HFF-Myc (cell line): ENCODE measurements around the gene RERE.

Source experiments
- DNase-seq: peaks from one replicate; pipeline ENCODE4 v3.0.0-alpha.2; 2011; ENCODE audit warnings: low read depth; ENCODE audit errors: extremely low read depth
- H3K4me3 ChIP-seq: replicated peaks from 2 replicates; pipeline ENCODE4 v1.5.1; 2011; ENCODE audit warnings: low read depth, mild to moderate bottlenecking, control low read depth, low read length
- CTCF ChIP-seq: IDR thresholded peaks from 2 replicates; pipeline ENCODE4 v1.5.1; 2012; ENCODE audit warnings: mild to moderate bottlenecking, low read depth, low read length, control low read depth; ENCODE audit errors: missing control alignments

Gene RERE

DNA sequence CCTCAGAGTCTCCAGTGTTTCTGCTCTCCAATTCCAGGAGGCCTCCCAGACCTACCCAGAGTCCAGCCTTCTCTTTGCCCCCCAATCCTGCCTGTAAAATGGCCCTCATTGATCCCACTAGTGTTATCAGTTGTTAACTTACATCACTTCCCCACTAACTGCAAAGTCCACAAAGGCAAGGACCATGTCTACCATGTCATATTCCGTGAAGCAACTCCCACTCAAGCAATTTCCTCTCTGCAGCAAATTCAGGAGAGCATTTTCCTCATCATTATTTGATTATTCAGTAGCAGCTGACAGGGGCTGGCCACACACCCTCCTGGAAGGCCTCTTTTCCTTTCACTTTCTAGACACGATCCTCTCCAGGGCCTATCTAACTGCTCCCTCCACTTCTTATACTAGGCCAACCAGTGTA is 153.5 kb downstream of the RERE start:
- TF ChIP-seq CTCF, result no peak
- no peak overlapping the region for H3K4me3 ChIP-seq
- DNase-seq, result no peak

GRCh38 chr1:8663090-8663802 is 154.2 kb downstream of the RERE start:
- no peak for DNase-seq
- no peak for TF ChIP-seq CTCF
- no peak overlapping the region for H3K4me3 ChIP-seq

DNA sequence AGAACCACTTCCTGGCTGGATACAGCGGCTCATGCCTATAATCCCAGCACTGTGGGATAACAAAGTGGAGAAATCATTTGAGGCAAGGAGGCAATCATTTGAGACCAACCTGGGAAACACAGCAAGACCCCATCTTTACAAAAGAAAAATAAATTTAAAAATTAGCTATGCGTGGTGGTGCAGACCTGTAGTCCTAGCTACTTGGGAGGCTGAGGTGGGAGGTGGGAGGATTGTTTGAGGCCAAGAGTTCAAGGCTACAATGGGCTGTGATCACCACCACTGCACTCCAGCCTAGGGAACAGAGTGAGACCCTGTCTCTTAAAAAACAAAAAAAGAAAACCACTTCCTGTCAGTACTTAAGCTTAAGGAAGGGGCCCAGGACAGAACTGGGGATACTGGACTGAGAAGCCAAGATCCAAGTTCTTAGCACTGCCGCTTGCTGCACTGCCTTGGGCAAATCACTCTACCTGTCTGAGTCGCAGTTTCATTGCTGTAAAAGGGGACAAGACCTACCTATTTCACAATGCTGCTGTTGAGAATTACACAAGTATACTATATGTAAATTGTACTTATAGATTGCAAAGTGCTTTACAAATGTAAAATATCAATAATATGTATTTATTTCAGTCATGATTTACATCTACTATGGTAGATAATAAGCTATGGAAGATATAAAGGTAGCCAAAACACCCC is 154.9 kb downstream of the RERE start:
- no peak for DNase-seq
- no peak for TF ChIP-seq CTCF
- H3K4me3 ChIP-seq, result no peak overlapping the region

DNA sequence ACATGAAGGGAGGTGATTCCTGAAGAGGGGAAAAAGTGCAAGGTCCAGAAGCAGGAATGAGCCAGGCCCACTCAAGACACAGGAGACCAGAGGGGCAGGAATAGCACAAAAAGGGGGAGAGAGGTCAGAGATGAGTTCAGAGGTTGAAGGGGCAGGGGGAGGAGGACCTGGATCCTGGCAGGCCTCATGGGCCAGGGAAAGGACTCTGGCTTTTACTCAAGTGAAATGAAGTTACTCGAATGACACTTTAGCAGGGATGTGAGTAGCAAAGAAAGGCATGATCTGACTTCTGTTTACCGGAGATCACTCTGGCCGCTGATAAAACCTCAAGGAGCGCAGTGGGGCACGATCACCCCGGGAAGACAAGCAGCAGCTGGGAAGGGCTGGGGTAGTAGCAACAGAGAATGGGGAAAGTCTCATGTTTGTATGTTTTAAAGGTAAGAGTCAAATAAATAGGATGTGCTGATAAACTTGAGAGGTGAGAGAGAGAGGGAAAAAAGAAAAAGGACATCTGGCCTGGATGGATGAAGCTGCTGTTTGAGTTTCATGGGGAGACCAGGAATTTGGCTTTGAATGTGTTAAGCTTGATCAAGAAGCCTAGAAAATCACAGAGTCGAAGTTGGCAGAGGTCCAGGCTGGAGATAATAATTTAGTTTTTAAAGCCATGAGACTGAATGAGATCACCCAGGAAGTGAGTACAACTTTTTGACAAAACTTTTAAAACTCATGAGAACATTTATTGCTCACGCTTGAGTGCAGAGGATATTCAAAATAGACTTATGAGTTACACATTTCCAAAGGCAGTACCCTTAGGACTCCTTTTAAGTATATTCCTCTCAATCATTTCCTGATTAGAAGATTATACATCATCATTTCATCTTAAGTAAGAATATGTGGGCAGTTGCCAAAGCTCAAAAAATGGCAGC is 156.0 kb downstream of the RERE start:
- TF ChIP-seq CTCF, result no peak
- peak; percentile 81 for DNase-seq
- H3K4me3 ChIP-seq, result no peak overlapping the region; the same call in 1 of the 2 replicates

DNA sequence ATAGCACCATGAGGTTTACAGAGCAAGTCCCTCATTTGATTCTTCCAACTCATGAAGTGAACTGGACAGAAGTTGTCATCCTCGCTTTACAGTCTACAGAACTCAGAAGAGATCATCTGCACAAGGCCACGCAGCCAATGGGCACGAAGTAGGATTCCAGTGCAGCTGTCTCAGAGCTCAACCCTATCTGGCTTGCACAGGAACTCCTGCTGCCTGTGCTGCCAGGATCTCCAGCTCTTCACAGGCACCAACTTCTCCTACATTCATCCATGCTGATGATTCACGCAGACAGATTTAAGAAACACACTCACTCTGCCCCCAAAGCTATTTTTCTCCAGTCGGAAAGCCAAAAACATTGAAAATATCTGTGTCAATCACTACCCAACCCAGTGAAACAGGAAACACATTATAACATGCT is 157.0 kb downstream of the RERE start:
- no peak for TF ChIP-seq CTCF
- DNase-seq, result peak; percentile 67

DNA sequence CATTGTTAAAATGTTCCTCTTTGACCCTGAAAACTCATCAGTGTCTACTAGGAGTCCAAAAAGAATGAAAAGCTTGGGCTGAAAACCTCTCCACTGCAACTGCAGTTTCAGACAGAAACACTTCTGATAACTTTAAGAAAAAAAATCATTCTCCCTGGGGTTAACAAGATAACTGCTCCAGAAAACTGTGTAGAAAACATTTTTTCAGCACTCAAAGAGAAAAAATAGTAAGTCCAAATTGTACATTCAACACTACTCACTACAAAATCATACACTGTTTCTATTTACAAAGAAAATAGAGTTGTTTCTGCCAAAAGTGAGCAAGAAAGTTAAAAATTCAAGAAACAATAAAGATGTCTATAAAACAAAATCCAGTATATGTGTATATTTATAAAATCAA is 157.8 kb downstream of the RERE start:
- no peak overlapping the region for H3K4me3 ChIP-seq
- DNase-seq, result no peak
- TF ChIP-seq CTCF, result no peak

More for the DNA sequence above, 157.0 kb downstream of the RERE start:
- no peak overlapping the region for H3K4me3 ChIP-seq
